Neural progenitor cell (in vitro differentiated cells): ENCODE measurements around the gene PLPPR2.
"Not testable (repeated sequence)": the region's sequence is repeated elsewhere in the genome, so short reads cannot be mapped to it uniquely, and the experiment has no call there.

ENCODE experiments used
- CTCF ChIP-seq: fragments of 200-600 bp; sonication (generic); IDR thresholded peaks from 2 replicates; pipeline ENCODE4 v1.5.1; 2017; ENCODE audit warnings: antibody characterized with exemption, mild to moderate bottlenecking
- EZH2 ChIP-seq: fragments of 200-600 bp; sonication (generic); IDR thresholded peaks from 2 replicates; pipeline ENCODE4 v1.6.1; 2017; ENCODE audit warnings: antibody characterized with exemption, mild to moderate bottlenecking, moderate library complexity
- EZH2phosphoT487 ChIP-seq: fragments of 200-600 bp; sonication (generic); IDR thresholded peaks from 2 replicates; pipeline ENCODE4 v1.6.1; 2017; ENCODE audit warnings: antibody characterized with exemption

DNA sequence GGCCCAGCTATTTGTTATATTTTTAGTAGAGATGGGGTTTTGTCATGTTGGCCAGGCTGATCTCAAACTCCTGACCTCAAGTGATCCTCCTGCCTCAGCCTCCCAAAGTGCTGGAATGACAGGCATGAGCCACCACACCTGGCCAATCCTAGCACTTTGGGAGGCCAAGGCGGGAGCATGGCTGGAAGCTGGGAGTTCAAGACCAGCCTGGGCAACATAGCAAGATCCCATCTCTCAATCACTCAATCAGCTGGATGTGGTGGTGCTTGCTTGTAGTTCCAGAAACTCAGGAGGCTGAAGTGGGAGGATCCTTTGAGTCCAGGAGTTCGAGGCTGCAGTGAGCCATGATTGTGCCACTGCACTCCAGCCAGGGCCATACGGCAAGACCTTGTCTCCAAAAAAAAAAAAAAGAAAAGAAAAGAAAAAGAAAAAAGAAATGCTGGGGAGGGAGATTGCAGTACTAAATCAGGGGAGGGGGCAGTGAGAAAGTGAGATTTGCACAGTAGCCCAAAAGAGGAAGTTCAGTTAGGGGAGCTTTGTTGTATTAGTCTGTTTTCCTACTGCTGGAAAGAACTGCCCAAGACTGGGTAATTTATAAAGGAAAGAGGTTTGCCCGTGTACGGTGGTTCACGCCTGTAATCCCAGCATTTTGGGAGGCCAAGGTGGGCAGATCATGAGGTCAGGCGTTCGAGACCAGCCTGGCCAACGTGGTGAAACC is 34.8 kb upstream of the PLPPR2 start:
- not testable (repeated sequence) for TF ChIP-seq CTCF, EZH2phosphoT487, EZH2
